HUES64 (cell line): ENCODE data around the gene HPSE2.

ENCODE experiments used
- H3K27ac ChIP-seq: 2 replicates; pipeline ENCODE4 v1.7.0; 2013; ENCODE audit warnings: low read depth, low read length, inconsistent platforms
- H3K27me3 ChIP-seq: 2 replicates; pipeline ENCODE4 v1.6.1; 2013; ENCODE audit warnings: mild to moderate bottlenecking, low read length; ENCODE audit not compliant: insufficient read depth
- H3K36me3 ChIP-seq: 2 replicates; pipeline ENCODE4 v1.6.1; 2013; ENCODE audit warnings: mild to moderate bottlenecking, low read length; ENCODE audit not compliant: insufficient read depth
- H3K4me1 ChIP-seq: 2 replicates; pipeline ENCODE4 v1.6.1; 2013; ENCODE audit warnings: mild to moderate bottlenecking, low read length, moderate library complexity; ENCODE audit not compliant: insufficient read depth
- H3K4me3 ChIP-seq: 2 replicates; pipeline ENCODE4 v1.5.1; 2013; ENCODE audit warnings: mild to moderate bottlenecking, low read length, moderate library complexity
- H3K9ac ChIP-seq: 2 replicates; pipeline ENCODE4 v1.6.1; 2013; ENCODE audit warnings: mild to moderate bottlenecking, low read depth, low read length
- H3K9me3 ChIP-seq: 2 replicates; pipeline ENCODE4 v1.6.1; 2013; ENCODE audit warnings: low read depth, low read length; ENCODE audit not compliant: insufficient read depth
- WGBS: fragments of 150-250, 120-280 bp; methylation state at CpG from one replicate; pipeline ENCODE4 v1.1.7; 2013; ENCODE audit warnings: missing lambda C conversion rate; 5-methylcytosine and 5-hydroxymethylcytosine counted together

The HPSE2 gene

DNA sequence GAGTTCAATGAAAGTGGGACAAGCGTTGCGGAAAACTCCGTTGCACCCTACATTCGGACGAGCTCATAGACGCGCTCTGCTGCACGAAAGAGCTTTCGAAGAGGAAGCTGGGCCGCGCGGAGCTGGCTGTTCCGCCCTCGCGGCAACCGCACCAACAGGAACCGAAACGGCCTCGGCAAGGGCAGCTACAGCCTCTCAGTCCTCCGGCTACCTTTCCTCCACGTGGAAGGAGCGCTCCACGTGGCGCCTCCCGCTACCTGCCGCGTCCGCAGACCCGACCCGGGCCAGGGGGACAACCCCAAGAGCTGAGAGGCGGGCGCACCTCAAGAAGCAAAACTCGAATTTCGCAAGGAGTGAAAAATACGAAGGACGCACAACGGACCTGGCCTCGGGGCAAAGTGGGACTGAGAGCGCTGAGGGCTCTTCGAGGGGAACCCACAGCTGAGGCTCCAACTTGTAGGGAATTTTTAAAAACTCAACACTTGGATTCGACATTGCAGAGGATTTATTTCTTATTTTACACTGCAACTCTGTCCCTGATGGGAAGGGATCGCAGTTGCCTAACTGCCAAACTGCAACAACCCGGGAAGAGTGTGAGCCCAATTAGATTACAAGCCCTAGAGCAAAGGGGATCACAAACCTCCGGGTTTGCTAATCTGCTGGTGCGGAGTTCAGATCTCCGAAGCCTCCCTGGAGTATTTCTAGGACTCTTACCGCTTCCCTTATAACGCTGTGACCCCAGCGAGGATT is 1.4 kb downstream of the HPSE2 start:
- Histone ChIP-seq H3K36me3 (no peaks in the 10 kb centered on the region), H3K4me1 (peaks cover 24% of the 10 kb centered on the region), H3K9me3 (no peaks in the 10 kb centered on the region), H3K4me3 (peak overlapping the region; percentile 63), H3K9ac (peak overlapping the region; percentile 45), H3K27me3 (peaks cover 100% of the 10 kb centered on the region), H3K27ac (no peak overlapping the region)
- under 1% methylated on average over 49 of the region's 49 CpGs for WGBS

DNA sequence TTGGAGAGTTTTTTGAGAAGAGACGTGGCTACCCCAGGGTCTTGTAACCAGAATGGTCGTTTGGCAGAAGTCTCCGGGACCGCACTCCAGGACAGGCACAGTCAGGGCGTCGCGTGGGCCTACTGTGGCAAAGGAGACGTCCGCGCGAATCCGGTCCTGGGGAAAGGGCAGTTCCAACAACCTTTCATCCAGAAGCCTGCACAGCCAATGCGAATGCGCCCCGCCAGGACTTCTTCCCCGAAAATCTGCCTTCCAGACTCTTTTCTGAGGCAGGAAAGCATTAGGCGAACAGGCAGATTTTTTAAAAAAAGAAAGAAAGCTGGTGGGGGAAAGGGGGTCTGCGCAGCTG is 2.0 kb downstream of the HPSE2 start:
- peak overlapping the region; percentile 45 for H3K9ac ChIP-seq
- WGBS, result 1% methylated on average over 18 of the region's 18 CpGs
- H3K4me1 ChIP-seq, result peaks cover 24% of the 10 kb centered on the region
- no peaks in the 10 kb centered on the region for H3K36me3 ChIP-seq
- peaks cover 100% of the 10 kb centered on the region for H3K27me3 ChIP-seq
- H3K27ac ChIP-seq, result no peak overlapping the region
- H3K9me3 ChIP-seq, result no peaks in the 10 kb centered on the region
- peak overlapping the region; percentile 63 for H3K4me3 ChIP-seq

- Histone ChIP-seq H3K27ac (no peak overlapping the region), H3K36me3 (no peaks in the 10 kb centered on the region), H3K4me1 (peaks cover 24% of the 10 kb centered on the region), H3K27me3 (peaks cover 100% of the 10 kb centered on the region), H3K9ac (0 out of 2 replicates have a peak overlapping the region, but pooled peaks have one; percentile 16), H3K4me3 (peak overlapping the region; percentile 63), H3K9me3 (no peaks in the 10 kb centered on the region)
- under 1% methylated on average over 18 of the region's 18 CpGs for WGBS
Observed at GRCh38 chr10:99233000-99233688, 2.5 kb downstream of the HPSE2 start.

GRCh38 chr10:99232360-99232999 is 3.2 kb downstream of the HPSE2 start:
- H3K36me3 ChIP-seq, result no peaks in the 10 kb centered on the region
- H3K9ac ChIP-seq, result 0 out of 2 replicates have a peak overlapping the region, but pooled peaks have one; percentile 16
- peak overlapping the region; percentile 63 for H3K4me3 ChIP-seq
- H3K27me3 ChIP-seq, result peaks cover 98% of the 10 kb centered on the region
- H3K27ac ChIP-seq, result no peak overlapping the region
- peaks cover 24% of the 10 kb centered on the region for H3K4me1 ChIP-seq
- H3K9me3 ChIP-seq, result no peaks in the 10 kb centered on the region
- WGBS, result under 1% methylated on average over 46 of the region's 49 CpGs

- no peak overlapping the region for H3K4me3 ChIP-seq
- WGBS, result 92% methylated on average over 2 of the region's 3 CpGs
- H3K36me3 ChIP-seq, result no peaks in the 10 kb centered on the region
Observed at GRCh38 chr10:99224766-99225165, 10.9 kb downstream of the HPSE2 start.

GRCh38 chr10:99207340-99207739 is 28.3 kb downstream of the HPSE2 start:
- Histone ChIP-seq H3K36me3 (no peaks in the 10 kb centered on the region), H3K9ac (no peak overlapping the region), H3K4me3 (no peak overlapping the region), H3K9me3 (no peaks in the 10 kb centered on the region), H3K27ac (no peak overlapping the region), H3K27me3 (no peaks in the 10 kb centered on the region), H3K4me1 (peaks cover 4% of the 10 kb centered on the region; the same call in 1 of the 2 replicates)
- no CpG with 5 or more reads among the region's 3 CpGs for WGBS

More at GRCh38 chr10:99224766-99225165, 10.9 kb downstream of the HPSE2 start:
- Histone ChIP-seq H3K9me3 (no peaks in the 10 kb centered on the region), H3K27ac (no peak overlapping the region), H3K9ac (no peak overlapping the region), H3K4me1 (peaks cover 5% of the 10 kb centered on the region; the same call in 1 of the 2 replicates), H3K27me3 (peaks cover 31% of the 10 kb centered on the region)

DNA sequence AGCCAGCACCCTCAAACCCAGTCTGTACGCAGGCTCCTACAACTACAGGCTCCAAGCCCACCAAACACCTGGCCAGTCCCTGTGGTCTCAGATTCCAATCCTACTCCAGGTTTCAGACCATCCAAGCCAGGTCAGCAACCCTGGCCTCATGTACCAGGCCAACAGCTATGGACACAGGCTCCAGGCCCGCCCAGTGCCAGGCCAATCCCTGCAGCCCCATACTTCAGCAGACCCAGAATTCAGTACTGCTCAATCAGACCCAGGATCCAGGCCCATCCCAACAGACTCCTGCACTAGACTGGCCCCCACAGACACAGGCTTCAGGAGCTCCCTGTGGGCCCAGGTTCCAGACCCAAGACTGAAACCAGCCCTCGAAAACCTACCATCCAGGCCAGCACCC is 32.3 kb downstream of the HPSE2 start:
- no peak overlapping the region for H3K9ac ChIP-seq
- no peaks in the 10 kb centered on the region for H3K27me3 ChIP-seq
- peaks cover 13% of the 10 kb centered on the region for H3K4me1 ChIP-seq
- 95% methylated on average over 3 of the region's 3 CpGs for whole genome bisulfite sequencing
- H3K4me3 ChIP-seq, result no peak overlapping the region
- H3K27ac ChIP-seq, result no peak overlapping the region
- no peaks in the 10 kb centered on the region for H3K36me3 ChIP-seq
- no peaks in the 10 kb centered on the region for H3K9me3 ChIP-seq

DNA sequence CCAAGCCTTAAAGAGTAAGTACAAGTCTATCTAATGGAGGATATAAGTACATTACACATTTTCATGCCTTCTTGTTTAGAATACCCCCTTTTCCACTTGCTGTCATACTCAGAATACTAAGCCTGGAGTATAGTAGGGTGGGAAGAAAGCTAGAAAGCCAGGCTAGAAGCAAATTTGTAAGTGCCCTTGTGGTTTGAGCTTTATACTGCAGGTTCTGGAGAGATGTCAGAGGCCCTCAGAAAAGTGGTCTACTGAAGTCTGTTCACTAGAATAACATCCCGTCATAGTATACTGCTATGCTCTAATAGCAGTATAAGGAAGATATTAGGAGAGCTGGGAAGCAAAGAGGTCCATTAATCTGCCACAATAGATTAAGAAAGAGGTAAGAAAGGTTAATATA is 62.7 kb downstream of the HPSE2 start:
- no peak overlapping the region for H3K9ac ChIP-seq
- H3K4me3 ChIP-seq, result no peak overlapping the region
- WGBS, result 83% methylated on average over 1 of the region's 1 CpG
- H3K27me3 ChIP-seq, result no peaks in the 10 kb centered on the region
- peaks cover 6% of the 10 kb centered on the region; the same call in 1 of the 2 replicates for H3K4me1 ChIP-seq
- H3K36me3 ChIP-seq, result no peaks in the 10 kb centered on the region
- no peaks in the 10 kb centered on the region for H3K9me3 ChIP-seq
- no peak overlapping the region for H3K27ac ChIP-seq

- Histone ChIP-seq H3K9ac (no peak overlapping the region), H3K9me3 (no peaks in the 10 kb centered on the region), H3K36me3 (no peaks in the 10 kb centered on the region), H3K4me3 (no peak overlapping the region), H3K4me1 (peaks cover 6% of the 10 kb centered on the region; the same call in 1 of the 2 replicates), H3K27ac (no peak overlapping the region), H3K27me3 (no peaks in the 10 kb centered on the region)
- WGBS, result 59% methylated on average over 3 of the region's 5 CpGs
Observed at GRCh38 chr10:99172128-99172738, 63.4 kb downstream of the HPSE2 start.

DNA sequence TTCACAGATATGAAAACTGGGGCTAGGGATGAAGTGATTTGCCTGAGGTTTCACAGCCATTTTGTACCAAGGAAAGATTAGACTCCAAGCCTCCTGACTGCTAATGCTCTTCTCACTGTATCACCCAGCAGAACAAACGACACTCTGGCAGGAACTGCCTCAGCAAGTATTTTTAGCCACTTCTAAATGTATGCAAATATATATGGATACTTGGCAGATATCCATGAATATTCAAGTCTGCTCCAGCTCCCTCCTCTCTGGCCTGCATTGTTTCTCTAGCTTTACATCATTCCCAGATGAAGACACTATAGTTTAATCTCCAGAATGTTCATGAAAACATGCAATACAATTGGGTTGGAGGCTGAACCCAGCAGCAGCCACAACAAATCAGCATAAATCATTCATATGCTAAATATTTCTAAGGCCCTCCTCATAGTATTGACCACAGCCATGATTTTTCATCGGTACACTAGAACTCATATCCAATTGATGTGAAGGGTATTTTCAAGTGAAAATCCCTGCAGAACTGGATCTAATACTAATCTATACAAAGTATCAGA is 65.5 kb downstream of the HPSE2 start:
- Histone ChIP-seq H3K9me3 (no peaks in the 10 kb centered on the region), H3K4me3 (no peak overlapping the region), H3K27ac (no peak overlapping the region), H3K4me1 (peaks cover 6% of the 10 kb centered on the region; the same call in 1 of the 2 replicates), H3K27me3 (no peaks in the 10 kb centered on the region), H3K36me3 (no peaks in the 10 kb centered on the region), H3K9ac (no peak overlapping the region)
- WGBS, result no CpG with 5 or more reads among the region's 2 CpGs
